ENCODE measurements around the gene BAIAP3.

BAIAP3 gene

GRCh38 chr16:1299012-1299867 is 34.2 kb upstream of the BAIAP3 start:
- no peak for DNase-seq

GRCh38 chr16:1299868-1300203 is 33.6 kb upstream of the BAIAP3 start:
- DNase-seq = no peak

GRCh38 chr16:1300664-1301476 is 32.6 kb upstream of the BAIAP3 start:
- peak; percentile 71 for DNase-seq

GRCh38 chr16:1301562-1301961 is 31.9 kb upstream of the BAIAP3 start:
- no peak for DNase-seq

- DNase-seq = no peak
Observed at GRCh38 chr16:1305823-1306222, 27.6 kb upstream of the BAIAP3 start.

- DNase-seq = no peak
Observed at GRCh38 chr16:1306334-1306733, 27.1 kb upstream of the BAIAP3 start.

- no peak for DNase-seq
Observed at GRCh38 chr16:1308036-1308976, 25.1 kb upstream of the BAIAP3 start.

GRCh38 chr16:1308977-1309885 is 24.2 kb upstream of the BAIAP3 start, which contains the start of gene UBE2I:
Gene UBE2I, plus strand, starts transcription at chr16:1309636. Its CDS starts 4,395 bp downstream, at chr16:1314031.
- peak; percentile 96 for DNase-seq

GRCh38 chr16:1309888-1310831 is 23.3 kb upstream of the BAIAP3 start:
- DNase-seq = peak; percentile 55

- DNase-seq = no peak
Observed at GRCh38 chr16:1310832-1311200, 22.6 kb upstream of the BAIAP3 start.

GRCh38 chr16:1311212-1311737 is 22.2 kb upstream of the BAIAP3 start:
- no peak for DNase-seq

GRCh38 chr16:1311738-1312466 is 21.5 kb upstream of the BAIAP3 start:
- DNase-seq = no peak

- DNase-seq = no peak
Observed at GRCh38 chr16:1312467-1312816, 21.0 kb upstream of the BAIAP3 start.

- no peak for DNase-seq
Observed at GRCh38 chr16:1312903-1313302, 20.5 kb upstream of the BAIAP3 start.

- no peak for DNase-seq
Observed at GRCh38 chr16:1313721-1314369, 19.6 kb upstream of the BAIAP3 start.

GRCh38 chr16:1314399-1315068 is 18.9 kb upstream of the BAIAP3 start:
- DNase-seq = no peak

- DNase-seq = no peak
Observed at GRCh38 chr16:1315081-1316032, 18.1 kb upstream of the BAIAP3 start.
